NOMO-1 (cell line): ENCODE measurements around the gene NFKB1.

Source experiments
- DNase-seq, 2 experiments: peaks; one replicate each; lab custom pipeline; 2025; ENCODE audit not compliant: unreplicated experiment in 2 of 2; lab: John Stamatoyannopoulos, UW

Gene NFKB1

GRCh38 chr4:102530986-102531385 lies 29.8 kb downstream of the NFKB1 start:
- DNase-seq, result no peak

DNA sequence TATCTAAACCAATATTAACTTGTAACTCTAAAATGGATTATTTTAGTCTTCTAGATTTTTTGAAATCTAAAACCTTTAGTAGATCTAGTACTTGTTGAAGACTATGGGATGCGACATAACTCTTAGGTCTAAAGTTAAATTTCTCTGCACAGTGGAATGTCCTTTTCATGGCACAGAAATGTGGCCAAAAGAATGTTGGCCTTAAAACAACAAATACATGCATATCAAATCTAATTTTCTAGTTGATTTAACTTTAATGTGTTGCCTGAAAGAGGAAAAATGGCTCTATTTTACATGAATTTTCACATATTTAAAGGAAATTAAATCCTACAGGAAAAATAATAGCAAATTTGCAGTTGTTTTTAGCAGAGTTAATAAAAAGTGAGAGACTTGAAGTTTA lies 30.3 kb downstream of the NFKB1 start:
- no peak for DNase-seq

DNA sequence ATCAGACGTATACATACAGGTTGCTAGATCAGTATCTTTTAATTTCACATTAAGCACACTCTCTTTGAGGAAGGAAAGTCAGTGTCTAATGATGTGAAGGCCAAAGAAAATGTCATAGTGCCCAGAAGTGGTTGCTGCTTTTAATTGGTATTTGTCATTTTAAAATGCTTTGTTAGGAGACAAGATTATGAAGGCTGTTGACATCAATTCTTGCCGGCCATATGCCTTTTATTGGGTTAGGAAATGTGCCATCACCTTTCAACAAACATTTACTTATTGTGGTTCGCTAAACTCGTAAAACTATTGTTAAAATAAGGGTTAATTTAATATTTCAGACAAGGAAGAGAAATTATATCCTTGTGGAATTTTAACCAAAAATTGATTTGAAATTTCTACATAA lies 32.2 kb downstream of the NFKB1 start:
- no peak for DNase-seq

- DNase-seq, result no peak
Observed at GRCh38 chr4:102533904-102534303, 32.7 kb downstream of the NFKB1 start.

DNA sequence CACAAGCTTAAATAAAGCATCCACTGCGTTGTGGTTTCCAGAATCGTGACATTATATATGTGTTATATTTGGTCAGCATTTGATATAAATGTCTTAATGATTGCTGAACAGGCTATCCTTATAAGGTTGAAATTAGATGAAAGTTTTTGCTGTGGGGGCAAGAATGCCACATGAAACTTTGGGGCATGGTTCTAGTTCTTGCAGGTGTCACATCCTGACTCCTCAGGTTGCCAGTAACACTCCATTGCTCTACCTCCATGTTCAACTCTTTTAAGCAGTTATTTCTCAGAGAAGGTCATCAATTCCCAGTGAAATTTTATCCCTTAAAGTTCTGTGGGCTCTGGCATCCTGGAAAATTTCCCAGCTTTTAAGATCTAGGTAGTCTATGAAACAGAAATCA lies 33.7 kb downstream of the NFKB1 start:
- no peak for DNase-seq

DNA sequence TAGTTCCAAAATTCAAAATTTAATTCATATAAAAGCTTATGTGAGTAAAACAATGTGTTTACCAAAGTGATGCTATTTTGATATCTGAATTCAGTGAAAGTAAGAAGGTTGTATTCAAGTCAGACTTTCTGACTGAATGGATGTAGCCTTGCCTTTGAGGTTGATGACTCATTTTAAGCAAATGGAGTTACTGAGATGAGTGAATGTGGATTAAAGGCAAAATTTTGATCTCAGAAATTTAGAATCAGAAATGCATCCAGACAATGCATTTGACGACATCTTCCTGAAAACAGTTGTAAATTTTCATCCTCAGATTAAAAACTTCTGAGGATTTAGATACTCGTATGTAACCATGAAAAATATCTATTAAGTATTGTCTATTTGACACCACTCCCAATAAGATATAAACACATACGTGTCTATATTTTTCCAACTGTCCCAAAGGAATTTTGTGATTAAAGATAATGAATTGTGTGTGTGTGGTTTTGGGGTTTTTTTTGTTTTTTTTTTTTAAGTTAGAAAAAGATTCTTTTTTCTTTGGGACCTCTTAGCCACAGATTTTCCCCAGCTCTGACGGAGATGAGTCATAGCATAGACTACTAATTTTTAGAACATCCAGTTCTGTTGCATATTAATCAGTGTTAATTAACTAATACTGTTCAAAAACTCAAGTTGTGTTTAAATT lies 34.4 kb downstream of the NFKB1 start:
- no peak for DNase-seq

DNA sequence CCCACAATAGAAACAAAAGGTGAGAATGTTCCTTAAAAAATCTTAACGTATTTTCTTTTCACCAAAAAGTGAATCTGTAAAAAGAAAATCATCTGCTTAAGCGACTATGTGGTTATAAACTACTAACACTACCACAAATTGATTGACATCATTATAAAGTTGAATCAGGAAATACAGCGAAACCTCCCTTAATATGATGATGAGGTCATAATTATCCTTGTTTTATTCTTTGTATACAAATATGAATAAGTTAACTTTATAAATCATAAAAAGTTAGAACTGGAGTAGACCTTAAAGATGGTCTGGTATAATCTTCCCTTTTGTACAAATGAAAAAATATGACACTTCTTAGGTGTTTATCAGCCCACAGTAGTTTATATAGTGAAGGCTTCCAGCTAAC lies 35.6 kb downstream of the NFKB1 start:
- DNase-seq, result no peak

DNA sequence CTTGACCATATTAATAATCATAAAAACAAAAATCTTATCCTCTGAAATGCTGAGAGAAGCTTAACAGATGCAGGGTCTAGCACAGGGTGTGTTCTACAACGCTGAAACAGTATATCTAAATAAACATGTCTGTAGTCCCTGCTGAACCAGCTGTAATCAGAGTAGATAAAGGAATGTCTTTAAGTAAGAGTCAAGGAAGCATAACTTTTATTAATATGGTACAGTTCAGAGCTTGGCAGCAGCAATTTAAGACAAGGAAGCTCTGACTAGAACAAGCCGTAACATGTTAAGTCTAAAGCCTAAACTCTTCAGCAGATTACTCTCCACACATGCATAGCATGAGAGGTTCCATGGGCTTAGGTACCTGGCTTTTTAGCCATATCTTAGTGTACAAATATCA lies 36.1 kb downstream of the NFKB1 start:
- no peak for DNase-seq

DNA sequence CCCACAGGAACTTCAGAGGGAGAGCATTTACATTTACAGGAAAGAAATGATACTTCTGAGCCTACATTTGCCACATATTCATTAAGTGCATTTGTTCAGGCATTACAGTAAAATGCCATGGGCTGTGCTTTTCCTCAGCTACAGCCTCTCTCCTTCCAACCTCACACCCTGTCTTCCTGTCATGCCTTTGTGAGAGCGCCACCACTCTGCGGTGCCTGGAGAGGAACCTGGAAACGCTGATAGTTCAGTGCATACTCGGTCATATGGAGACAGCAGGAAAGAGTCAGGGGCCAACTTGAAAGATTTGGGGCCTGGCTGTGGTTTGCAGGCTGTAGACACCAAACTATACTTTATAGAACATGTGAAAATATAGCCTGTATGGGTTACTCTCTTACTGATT lies 40.5 kb downstream of the NFKB1 start:
- DNase-seq, result no peak

GRCh38 chr4:102543030-102543928 lies 42.1 kb downstream of the NFKB1 start:
- no peak for DNase-seq

- DNase-seq, result peak; percentile 37 to 46
Observed at GRCh38 chr4:102546635-102547034, 45.5 kb downstream of the NFKB1 start.

DNA sequence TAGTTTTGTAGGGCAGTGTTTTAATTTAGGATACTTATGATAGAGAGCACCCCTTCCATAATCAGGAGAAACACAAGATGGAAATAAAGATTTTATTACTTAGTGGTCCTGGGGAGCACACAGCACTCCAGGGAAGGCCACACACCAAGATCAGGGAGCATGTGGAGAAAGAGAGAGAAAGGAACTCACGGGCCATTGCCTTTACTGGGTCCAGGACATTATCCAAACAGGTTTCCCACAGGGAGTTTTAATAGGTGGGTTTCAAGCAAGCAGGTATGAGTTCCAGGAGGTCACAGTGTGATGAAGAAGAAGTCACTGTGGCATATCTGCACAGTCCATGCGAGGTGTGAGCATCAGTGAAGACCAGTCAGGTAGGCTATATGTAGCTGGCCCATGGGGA lies 46.8 kb downstream of the NFKB1 start:
- no peak for DNase-seq

GRCh38 chr4:102551958-102552565 lies 50.9 kb downstream of the NFKB1 start:
- DNase-seq, result no peak

GRCh38 chr4:102552781-102553180 lies 51.6 kb downstream of the NFKB1 start:
- no peak for DNase-seq

DNA sequence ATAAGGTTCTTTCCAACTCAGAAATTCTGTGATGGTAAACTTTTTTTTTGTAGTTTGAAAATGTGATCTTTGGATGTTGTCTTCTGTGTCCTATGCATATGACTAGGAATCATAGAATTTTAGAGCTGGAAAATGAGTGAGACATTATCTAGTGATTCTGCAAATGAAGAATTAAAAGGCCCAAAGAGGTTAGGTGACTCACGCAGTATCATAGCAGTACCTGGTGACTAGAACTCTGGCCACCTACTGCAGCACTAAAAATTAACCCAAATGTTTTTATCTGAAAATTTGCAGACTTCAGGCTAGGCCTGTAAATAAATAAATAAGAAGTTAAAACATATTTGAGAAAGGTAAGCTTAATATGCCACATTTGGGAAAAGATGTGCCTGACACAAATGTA lies 52.8 kb downstream of the NFKB1 start:
- no peak for DNase-seq

- DNase-seq, result no peak
Observed at GRCh38 chr4:102554482-102554881, 53.3 kb downstream of the NFKB1 start.

- no peak for DNase-seq
Observed at GRCh38 chr4:102554992-102555391, 53.8 kb downstream of the NFKB1 start.

GRCh38 chr4:102557636-102558035 lies 56.5 kb downstream of the NFKB1 start:
- no peak for DNase-seq

- no peak for DNase-seq
Observed at GRCh38 chr4:102560115-102560514, 59.0 kb downstream of the NFKB1 start.

- no peak for DNase-seq
Observed at GRCh38 chr4:102560571-102561341, 59.6 kb downstream of the NFKB1 start.

DNA sequence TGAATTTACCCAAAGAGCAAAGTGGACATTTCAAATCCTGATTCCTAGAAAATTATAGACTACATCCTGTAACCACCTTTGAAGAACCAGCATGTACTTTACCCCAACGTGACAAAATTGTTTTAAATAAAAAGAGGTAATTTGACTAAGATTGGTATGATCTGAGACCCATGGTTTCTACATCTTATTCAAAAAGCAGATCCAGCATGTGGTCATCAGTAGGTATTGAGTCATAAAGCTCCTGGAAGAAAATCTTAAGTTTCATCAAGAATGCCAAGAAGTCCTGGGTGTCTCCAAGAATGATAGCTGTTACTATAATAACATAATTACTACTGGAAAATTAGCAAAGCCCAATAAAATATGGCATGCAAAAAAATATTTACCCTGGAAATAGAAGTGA lies 61.8 kb downstream of the NFKB1 start:
- DNase-seq, result no peak
